GM19395 (cell line): ENCODE results near the gene TMEM63B.
A peak's percentile ranks its signal among the peaks of the same experiment; 100 is the strongest.
"Not testable (repeated sequence)": the region's sequence is repeated elsewhere in the genome, so short reads cannot be mapped to it uniquely, and the experiment has no call there.

Source experiments
- ATAC-seq: cut with Tn5 transposase; IDR thresholded peaks from one replicate; pipeline ENCODE4 v1.9.1; 2021; ENCODE audit warnings: mild to moderate bottlenecking, moderate library complexity; ENCODE audit not compliant: unreplicated experiment

TMEM63B gene

DNA sequence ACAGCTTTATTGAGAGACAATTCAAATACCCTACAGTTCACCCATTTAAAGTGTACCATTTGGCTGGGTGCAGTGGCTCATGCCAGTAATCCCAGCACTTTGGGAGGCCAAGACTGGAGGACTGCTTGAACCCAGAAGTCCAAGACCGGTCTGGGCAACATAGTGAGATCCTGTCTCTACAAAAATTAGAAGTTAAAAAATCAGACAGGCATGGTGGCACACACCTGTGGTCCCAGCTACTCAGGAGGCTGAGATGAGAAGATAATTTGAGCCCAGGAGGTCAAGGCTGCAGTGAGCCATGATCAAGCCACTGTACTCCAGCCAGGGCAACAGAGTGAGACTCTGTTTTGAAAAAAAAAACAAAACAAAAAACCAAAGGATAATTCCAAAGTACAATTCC lies 40.2 kb downstream of the TMEM63B start:
- no peak for ATAC-seq

DNA sequence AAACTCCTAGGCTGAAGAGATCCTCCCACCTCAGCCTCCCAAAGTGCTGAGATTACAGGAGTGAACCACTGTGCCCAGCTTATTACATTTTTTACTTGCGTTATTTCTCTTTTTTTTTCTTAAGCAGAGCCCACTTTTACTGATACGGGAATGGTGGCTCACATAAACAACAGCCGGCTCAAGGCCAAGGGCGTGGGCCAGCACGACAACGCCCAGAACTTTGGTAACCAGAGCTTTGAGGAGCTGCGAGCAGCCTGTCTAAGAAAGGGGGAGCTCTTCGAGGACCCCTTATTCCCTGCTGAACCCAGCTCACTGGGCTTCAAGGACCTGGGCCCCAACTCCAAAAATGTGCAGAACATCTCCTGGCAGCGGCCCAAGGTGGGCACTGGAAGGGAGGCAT lies 41.8 kb downstream of the TMEM63B start:
- ATAC-seq: no peak

DNA sequence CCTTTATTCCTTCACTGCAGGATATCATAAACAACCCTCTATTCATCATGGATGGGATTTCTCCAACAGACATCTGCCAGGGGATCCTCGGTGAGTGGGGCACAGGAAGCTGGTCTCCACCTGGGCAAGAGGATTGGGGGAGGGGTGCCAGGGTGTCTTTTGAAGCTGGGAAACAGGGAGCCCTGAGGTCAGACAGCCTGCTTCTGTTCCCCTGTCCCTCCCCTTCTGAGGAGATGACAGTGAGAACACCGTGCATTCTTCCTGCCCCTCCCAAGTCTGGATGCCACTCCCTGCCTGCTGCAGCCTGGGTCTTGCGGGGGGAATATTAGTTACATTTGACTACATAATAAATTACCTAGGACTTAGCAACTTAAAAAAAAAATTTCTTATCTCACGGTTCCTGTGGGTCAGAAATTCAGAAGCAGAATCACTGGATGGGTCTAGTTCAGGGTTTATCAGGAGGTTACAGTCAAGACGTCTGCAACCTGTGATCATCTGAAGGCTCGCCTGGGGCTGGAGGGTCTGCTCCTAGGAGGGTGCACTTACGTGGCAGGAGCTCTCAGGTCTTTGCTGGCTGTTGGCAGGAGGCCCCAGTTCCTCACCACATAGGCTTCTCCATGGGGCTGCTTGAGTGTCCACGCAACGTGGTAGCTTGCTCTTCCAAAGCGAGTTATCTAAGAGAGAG lies 42.7 kb downstream of the TMEM63B start:
- ATAC-seq: no peak

DNA sequence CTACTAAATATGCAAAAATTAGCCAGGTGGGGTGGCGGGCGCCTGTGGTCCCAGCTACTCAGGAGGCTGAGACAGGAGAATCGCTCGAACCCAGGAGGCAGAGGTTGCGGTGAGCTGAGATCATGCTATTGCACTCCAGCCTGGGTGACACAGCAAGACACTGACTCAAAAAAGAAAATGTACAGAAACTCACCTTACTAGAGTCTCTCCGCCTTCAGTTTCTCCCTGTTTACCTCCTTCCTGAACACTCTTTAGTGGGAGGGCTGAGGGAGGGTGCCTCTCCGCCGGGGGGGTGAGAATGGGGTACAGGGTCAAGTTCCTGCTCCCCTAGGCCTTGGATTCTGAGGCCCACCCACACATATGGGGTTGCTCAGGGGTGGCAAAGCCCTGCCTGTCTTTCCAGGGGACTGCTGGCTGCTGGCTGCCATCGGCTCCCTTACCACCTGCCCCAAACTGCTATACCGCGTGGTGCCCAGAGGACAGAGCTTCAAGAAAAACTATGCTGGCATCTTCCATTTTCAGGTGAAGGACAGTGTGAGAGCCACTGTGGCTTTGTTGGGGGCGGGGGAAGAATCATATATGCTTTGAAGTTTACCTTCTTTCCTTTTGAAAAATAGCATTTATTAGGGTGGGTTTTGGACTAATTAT lies 44.7 kb downstream of the TMEM63B start:
- no peak for ATAC-seq

DNA sequence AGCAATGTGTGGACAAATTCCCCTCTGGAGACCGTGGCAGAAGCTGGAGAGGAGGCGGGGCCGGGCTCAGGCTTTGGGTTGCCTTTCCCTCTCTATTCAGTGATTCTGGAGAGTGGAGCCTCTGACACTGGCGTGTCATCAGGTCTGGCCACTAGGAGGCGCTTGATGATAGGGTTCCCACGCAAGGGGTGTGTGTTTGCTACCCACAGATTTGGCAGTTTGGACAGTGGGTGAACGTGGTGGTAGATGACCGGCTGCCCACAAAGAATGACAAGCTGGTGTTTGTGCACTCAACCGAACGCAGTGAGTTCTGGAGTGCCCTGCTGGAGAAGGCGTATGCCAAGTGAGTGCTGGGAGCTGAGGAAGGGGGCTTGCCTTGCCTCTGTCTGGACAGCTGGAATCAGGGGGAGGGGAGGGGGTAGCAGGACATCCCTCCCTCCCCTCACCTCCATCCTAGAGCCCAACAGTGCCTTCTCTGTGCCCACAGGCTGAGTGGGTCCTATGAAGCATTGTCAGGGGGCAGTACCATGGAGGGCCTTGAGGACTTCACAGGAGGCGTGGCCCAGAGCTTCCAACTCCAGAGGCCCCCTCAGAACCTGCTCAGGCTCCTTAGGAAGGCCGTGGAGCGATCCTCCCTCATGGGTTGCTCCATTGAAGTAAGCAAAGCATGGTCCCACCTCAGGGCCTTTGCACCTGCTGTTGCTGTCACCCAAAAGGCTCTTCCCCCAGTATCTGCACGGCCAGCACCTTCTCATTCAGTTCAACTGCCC lies 45.6 kb downstream of the TMEM63B start:
- ATAC-seq: peak; percentile 72

DNA sequence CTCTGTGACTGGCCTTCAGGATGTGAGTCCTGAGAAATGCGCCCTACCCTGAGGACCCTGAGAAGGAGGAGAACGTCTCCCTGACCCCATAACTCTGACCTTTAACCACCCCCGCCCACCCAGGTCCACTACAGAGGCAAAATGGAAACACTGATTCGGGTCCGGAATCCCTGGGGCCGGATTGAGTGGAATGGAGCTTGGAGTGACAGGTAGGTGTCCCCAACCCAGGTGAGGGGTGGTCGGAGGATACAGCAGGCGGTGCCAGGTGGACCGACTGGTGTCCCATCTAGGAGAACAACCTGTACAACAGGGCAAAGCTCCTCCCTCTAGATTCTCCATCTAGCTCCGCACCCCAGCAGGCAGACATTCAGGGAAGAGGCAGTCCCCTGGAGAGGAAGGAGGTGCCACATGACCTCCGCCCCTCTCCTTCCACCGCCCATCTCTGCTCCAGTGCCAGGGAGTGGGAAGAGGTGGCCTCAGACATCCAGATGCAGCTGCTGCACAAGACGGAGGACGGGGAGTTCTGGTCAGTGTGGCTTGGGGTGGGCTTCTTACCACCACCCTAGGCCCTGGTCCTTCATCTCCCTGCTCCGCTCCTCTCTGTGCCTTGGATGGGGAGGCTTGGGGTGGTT lies 48.9 kb downstream of the TMEM63B start:
- ATAC-seq: no peak

DNA sequence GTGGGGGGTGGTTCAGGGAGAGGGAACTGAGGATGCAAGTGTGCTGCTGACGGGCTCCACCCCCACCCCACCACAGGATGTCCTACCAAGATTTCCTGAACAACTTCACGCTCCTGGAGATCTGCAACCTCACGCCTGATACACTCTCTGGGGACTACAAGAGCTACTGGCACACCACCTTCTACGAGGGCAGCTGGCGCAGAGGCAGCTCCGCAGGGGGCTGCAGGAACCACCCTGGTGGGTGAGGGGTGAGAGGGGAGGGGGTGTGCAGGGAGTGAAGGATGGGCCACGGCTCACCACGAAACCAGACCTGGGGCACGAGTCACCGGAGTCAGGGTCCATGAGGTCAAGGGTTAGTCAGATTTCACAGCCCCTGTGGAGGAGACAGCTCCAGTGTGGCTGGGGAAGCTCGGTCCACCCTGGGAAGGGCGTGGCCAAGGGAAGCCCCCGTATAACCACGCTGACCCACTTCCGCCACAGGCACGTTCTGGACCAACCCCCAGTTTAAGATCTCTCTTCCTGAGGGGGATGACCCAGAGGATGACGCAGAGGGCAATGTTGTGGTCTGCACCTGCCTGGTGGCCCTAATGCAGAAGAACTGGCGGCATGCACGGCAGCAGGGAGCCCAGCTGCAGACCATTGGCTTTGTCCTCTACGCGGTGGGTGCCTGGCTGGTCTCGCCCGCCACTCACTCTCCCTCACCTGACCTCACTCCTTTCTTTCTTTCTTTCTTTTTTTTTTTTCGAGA lies 49.6 kb downstream of the TMEM63B start:
- ATAC-seq: peak; percentile 59

DNA sequence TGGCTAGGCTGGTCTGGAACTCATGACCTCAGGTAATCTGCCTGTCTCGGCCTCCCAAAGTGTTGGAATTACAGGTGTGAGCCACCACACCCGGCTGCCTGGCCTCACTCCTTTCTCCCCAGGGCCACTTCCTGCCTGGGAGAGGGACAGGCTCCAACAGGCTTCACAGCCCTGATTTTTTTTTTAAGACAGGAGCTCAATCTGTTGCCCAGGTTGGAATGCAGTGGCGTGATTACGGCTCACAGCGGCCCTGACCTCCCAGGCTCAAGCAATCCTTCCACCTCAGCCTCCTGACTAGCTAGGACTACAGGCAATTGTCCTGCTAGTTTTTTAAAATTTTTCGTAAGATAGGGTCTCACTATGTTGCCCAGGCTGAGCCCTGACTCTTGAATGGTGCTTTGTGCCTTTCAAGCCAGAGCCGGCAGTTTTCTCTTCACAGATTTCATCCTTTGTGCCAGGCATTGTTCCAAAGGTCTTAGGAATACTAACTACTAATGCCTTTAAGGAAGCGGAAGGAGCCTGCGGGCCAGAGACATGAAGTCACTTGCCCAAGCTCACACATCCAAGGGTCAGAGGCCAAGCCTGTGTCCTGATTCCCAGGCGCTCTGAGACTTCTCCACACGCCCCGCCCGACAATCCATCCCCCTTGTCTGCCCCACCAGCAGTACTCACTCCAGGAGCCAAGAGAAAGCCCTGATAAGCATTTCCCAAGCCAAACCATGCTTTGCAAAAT lies 50.5 kb downstream of the TMEM63B start:
- no peak for ATAC-seq

DNA sequence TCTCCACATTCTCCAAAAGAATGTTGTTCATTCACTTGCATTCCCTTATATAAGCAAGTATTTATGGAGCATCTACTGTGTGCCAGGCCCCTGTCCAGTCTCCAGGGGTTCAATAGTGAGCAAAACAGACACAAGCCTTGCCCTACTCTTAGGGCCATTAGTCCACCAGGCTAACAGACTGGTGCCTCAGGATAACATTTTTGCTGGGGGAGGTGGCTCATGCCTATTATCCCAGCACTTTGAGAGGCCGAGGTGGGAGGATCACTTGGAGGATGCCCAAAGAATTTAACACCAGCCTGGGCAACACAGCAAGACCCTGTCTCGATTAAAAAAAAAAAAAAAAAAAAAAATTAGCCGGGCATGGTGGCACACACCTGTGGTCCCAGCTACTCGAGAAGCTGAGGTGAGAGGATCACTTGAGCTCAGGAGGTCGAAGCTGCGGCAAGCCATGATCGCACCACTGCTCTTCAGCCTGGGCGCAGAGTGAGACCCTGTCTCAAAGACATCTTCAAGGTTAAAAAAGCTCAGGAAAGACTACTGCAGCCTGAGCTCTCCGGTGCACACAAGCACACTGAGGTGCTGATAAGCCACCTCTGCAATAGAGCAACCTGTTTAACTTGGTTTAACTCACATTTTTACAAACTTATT lies 51.2 kb downstream of the TMEM63B start:
- ATAC-seq: no peak

DNA sequence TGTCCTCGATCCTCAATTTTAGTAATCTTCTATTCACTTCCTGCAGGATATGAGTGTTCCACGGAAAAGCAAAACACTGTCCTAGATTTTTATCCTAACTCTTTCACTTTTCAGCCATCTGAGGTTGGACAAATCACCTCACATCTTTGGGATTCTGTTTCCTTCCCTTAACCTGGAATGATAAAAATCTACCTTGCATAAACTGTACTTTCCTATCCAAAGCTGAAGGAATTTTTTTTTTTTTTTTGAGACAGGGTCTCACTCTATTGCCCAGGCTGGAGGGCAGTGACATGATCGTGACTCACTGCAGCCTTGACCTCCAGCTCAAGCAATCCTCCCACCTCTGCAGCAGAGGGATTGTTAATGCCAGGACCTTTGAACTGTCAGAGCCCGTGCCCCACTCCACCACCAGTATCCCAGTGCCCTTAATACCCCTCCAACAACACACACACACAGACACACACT lies 51.8 kb downstream of the TMEM63B start:
- ATAC-seq: no peak

DNA sequence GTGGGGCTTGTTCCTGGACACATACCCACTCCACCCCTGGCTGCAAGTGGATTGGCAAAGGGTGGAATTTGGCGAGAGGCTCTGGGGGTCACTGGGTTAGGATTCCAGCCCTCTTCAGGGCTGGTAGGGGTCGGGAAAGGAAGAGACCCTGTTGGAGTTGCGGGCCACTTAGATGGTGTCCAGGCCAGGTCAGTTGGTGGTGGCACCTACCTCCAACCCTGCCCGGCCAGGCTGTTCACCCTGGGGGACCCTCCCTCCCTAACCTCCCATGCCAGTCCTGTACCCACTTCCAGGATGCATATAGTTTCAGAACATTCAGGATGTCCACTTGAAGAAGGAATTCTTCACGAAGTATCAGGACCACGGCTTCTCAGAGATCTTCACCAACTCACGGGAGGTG lies 52.3 kb downstream of the TMEM63B start:
- ATAC-seq: no peak

DNA sequence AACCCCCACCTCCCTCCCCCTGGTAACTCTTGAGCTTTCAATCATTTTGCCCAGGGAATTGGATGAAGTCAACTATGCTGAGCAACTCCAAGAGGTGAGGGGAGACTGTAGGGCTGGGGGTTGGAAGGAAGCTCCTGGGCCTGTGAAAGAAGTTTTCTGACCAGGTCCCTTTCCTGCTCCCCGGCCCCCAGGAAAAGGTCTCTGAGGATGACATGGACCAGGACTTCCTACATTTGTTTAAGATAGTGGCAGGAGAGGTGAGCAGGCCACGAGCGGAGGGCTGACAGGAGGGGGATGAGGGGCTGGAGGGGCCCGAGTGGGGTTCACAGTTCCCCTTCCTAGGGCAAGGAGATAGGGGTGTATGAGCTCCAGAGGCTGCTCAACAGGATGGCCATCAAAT lies 53.1 kb downstream of the TMEM63B start:
- ATAC-seq: no peak

DNA sequence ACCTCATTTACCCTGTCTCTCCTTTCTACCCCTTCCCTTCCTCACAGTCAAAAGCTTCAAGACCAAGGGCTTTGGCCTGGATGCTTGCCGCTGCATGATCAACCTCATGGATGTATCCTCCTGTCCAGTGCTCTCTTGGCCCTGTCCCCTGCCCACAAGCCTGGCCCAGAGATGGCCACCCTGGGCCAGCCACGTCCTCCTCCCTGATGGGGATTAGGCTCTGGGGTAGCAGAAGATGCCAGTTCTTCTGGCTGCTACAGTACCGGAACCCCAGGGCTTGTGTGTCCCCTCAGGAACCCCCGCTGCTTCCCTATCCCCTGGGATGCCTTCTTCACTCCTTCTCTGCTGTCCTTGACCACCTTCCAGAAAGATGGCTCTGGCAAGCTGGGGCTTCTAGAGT lies 53.5 kb downstream of the TMEM63B start:
- ATAC-seq: no peak

DNA sequence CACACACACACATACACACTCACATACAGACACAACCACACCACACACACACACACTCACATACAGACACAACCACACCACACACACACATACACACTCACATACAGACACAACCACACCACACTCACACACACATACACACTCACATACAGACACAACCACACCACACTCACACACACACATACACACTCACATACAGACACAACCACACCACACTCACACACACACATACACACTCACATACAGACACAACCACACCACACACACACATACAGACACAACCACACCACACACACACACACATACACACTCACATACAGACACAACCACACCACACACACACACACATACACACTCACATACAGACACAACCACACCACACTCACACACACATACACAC lies 54.4 kb downstream of the TMEM63B start:
- not testable (repeated sequence) for ATAC-seq

DNA sequence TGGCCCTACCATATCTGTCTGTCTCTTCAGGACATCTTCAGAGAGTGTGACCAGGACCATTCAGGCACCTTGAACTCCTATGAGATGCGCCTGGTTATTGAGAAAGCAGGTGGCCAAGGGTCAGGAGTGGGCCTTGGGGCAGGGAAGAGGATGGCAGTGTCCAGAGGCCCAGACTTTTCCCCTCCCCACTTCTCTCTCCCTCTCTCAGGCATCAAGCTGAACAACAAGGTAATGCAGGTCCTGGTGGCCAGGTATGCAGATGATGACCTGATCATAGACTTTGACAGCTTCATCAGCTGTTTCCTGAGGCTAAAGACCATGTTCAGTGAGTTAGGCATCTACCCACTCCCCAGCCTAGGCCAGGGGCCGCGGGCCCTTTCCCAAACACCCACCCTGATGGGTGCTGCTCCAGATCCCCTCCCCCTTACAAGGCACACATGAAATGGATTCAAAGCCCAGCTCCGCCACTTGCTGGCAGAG lies 55.6 kb downstream of the TMEM63B start:
- no peak for ATAC-seq

DNA sequence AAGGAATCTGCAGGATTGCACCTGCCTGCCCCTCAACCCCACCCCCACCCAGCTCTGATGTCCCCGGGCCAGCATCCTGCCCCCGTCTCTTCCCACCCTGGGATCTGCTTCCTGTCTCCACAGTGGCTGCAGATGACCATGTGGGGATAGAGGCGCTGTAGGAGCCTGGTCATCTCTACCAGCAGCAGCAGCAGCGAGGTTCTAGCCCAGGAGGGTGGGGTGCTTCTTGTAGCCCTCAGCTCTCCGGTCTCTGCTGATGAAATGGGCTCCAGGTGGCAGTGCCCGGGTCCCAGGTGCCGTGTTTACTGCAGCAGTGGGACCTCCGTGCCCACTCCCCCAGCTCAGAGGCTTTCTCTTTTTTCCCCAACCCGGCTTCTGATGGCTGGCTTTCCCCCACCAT lies 56.4 kb downstream of the TMEM63B start:
- no peak for ATAC-seq

DNA sequence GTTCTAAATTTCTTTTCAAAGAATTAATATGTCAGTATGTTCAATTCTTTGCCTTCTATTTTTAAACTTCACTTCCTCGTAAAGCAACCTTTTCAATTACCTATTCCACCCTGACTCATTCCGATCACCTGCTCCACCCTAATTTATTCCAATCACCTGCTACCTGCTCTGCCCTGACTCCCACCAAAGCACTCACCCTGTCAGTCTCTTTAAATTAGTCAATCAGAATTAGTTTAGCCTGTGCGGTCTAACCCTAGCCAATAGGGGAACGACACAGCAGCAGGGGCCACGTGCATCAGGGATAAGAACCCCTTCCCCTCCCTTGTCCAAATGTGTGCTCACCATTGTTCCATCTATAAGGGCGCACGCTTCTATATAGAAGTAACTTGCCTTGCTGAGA lies 58.0 kb downstream of the TMEM63B start:
- not testable (repeated sequence) for ATAC-seq

DNA sequence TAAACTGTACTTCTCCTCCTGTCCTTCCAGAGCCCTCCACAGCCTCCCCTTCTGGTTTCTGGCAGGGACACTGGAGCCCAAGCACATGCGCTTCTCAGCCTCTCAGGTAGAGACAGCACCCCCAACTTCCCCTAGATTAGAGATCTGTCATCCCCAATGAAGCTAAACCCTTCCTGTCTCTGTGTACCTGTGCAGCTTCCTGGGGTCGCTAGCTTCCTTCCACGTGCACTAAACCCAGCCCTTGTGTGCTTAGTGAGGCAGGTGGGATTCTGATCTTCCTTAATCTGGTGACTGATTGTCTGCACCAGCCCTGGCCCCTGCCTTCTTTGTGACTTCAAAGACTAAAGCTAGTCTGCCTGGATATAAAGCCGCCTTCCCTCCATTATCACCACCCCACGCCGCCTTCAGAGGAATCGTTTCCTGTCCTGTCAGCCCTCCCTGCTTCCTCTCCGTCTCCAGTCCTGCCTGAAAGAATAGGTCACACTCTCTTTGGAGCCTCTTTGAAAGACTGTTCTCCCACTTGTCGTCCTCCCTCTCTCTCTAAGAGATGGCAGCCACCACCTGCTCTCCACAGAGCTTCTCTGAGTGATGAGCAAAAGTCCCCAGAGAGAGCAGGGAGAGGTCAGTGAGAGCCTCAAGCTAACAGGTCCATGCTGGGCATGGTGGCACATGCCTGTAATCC lies 58.7 kb downstream of the TMEM63B start:
- ATAC-seq: no peak

DNA sequence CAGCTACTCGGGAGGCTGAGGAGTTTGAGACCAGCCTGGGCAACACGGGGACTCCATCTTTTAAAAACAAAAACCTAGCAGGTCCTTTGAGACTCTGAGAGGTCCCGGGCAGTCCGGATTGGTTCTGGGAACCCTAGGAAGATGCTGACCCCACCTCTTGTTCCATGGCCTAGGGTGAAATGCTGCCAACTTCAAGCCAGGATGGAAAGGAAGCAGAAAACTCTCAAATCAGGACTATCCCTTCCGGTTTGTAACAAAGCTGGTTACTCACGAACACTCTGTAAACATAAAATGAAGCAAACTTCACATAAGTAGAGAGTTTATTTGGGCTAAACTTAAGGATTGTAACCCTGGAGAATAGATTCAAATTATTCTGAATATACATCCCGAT lies 59.3 kb downstream of the TMEM63B start:
- ATAC-seq: no peak
